HG02870 (cell line): ENCODE results near the gene UCN.
"Not testable (repeated sequence)": the region's sequence is repeated elsewhere in the genome, so short reads cannot be mapped to it uniquely, and the experiment has no call there.

Experiments
- ATAC-seq: cut with Tn5 transposase; IDR thresholded peaks from one replicate; pipeline ENCODE4 v1.9.1; 2021; ENCODE audit warnings: mild to moderate bottlenecking, moderate library complexity; ENCODE audit not compliant: unreplicated experiment

UCN gene

GRCh38 chr2:27315122-27315521 lies 6.9 kb upstream of the UCN start:
- ATAC-seq: no peak

- ATAC-seq: no peak
Measured at GRCh38 chr2:27314709-27315108, 6.5 kb upstream of the UCN start.

DNA sequence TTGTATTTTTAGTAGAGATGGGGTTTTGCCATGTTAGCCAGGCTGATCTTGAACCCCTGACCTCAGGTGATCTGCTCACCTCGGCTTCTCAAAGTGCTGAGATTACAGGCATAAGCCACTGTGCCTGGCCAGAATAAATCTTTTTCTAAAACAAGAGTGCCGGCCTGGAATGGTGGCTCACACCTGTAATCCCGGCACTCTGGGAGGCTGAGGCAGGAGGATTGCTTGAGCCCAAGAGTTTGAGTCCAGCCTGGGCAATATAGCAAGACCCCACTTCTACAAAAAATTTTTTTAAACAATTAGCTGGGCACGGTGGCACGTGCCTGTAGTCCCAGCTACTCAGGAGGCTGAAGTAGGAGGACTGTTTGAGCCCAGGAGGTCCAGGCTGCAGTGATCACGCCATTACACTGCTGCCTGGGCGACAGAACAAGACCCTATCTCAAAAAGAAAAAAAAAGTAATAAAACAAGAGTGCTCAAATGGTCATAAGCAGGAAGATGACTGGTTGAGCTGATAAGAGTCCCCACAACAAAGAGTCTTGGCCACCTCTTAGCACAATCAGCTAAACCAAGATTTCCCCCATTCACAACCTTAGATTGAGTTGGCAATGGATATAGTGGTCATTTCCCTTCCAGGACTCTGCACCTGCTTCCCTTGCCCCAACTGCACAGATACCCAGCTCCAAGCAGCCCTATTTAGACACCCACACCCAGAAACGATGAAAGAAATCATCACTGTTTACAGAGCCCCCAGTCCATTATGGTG lies 5.8 kb upstream of the UCN start:
- no peak for ATAC-seq

GRCh38 chr2:27312152-27312551 lies 3.9 kb upstream of the UCN start:
- no peak for ATAC-seq

- no peak for ATAC-seq
Measured at GRCh38 chr2:27309651-27310050, 1.4 kb upstream of the UCN start.

GRCh38 chr2:27307545-27308358 lies 493 bp downstream of the UCN start:
- ATAC-seq: no peak

DNA sequence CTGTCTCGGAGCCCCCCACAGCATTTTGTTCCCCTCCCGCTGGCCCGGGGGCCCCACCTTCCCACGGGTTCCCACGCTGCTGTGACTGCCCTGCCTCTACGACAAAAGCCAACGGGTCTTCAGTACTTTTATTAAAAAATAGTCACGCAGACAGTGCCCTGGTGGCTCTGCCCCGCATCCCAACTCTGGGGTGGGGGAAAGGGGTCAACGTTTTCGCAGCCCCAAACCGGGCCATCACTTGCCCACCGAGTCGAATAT lies 1.0 kb downstream of the UCN start:
- no peak for ATAC-seq

GRCh38 chr2:27306573-27307286 lies 1.5 kb downstream of the UCN start:
- no peak for ATAC-seq

DNA sequence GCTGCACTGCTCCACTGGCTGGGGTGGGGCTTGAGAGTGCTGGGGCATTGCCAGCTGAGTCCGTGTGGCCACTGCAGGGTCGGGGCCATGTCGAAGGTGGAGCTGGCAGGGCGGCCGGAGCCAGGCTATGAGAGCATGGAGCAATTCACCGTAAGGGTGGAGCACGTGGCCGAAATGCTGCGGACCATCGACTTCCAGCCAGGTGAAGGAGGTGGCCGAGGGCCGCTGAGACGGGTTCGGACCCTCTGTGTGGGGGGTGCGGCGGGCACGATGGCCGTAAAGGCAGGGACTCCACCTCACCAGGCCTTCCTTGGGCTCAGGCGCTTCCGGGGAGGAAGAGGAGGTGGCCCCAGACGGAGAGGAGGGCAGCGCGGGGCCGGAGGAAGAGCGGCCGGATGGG lies 2.1 kb downstream of the UCN start:
- ATAC-seq: no peak

DNA sequence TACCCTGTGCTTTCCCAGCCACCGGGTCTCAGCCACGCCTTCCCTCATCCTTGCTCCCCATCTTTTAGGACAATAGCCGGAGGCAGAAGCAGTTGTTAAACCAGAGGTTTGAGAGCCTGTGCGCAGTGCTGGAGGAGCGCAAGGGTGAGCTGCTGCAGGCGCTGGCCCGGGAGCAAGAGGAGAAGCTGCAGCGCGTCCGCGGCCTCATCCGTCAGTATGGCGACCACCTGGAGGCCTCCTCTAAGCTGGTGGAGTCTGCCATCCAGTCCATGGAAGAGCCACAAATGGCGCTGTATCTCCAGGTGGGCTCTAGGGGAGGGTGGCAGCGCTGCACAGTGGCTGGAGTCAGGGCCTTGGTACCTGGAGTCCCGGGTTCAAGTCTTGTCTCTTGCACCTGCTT lies 2.7 kb downstream of the UCN start:
- no peak for ATAC-seq

GRCh38 chr2:27304488-27305240 lies 3.6 kb downstream of the UCN start:
- ATAC-seq: no peak

DNA sequence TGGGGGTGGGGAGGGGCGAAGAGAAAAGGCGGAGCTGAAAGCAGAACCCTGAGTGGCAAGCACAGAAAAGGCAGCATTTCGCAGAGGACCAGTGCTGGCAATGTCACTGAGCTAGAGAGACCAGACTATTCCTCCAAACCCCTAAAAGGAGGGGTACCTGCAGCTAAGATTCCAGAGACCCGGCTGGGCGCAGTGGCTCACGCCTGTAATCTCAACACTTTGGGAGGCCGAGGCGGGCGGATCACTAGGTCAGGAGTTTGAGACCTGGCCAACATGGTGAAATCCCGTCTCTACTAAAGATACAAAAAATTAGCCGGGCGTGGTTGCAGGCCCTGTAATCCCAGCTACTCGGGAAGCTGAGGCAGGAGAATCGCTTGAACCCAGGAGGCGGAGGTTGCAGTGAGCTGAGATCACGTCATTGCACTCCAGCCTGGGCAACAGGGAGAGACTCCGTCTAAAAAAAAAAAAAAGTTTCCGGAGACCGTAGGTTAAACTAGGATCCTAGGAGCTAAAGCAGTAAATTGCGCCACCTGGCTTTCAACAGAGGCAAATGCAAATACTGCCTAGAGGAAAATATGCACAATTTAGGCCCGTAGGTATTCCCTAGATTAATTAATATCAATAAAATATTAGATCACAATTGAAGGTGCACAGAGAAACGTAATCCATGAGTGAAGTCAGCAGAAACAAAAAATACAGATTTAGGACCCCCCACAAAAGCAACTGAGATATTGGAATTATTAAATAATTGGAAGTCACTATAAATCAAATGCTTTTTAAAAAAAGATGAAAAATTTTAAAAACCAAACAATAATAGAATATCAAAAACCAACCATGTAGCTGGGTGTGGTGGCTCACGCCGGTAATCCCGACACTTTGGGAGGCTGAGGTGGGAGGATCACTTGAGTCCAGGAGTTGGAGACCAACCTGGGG lies 4.9 kb downstream of the UCN start:
- no peak for ATAC-seq

DNA sequence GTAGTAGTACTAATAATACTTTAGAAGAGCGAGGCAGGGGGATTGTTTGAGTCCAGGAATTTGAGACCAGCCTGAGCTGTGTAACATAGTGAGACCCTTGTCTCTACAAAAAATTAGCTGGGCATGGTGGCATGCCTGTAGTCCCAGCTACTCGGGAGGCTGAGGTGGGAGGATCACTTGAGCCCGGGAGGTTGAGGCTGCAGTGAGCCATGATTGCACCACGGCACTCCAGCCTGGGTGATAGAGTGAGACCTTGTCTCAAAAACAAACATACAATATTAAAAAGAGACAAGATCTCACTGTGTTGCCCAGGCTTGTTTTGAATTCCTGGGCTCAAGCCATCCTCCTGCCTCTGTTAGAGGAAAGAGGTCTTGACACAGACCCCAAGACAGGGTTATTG lies 7.6 kb downstream of the UCN start:
- ATAC-seq: not testable (repeated sequence)

DNA sequence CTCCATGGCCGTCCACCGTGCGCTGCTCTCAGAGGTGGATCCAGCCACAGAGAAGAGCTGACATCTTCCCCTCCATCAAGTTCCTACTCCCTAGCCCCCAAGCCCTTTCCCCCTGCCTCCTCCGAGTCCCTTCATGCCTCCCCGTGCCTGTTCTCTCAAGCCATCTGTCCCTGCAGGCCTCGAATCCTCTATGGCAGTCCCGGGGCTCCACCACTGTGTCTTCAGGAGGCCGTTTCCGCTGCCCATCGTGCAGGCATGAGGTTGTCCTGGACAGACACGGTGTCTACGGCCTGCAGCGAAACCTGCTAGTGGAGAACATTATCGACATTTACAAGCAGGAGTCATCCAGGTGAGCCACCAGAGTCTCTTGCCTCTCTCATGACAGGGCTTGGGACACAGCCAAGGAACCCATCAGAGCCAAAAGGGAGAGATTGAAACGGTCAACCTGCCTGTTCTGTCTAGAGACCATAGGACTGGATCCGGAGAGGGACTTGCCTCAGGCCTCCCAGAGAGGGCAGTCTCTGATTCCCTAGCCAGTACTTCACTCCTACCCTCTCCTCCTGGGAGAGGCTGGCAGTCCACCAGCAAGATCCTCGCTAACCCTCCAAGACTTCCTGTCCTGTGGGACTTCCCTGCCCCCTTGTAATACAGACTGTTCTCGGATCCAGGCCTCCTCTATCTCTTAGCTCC lies 9.7 kb downstream of the UCN start:
- no peak for ATAC-seq

- no peak for ATAC-seq
Measured at GRCh38 chr2:27297195-27297594, 11.1 kb downstream of the UCN start.

DNA sequence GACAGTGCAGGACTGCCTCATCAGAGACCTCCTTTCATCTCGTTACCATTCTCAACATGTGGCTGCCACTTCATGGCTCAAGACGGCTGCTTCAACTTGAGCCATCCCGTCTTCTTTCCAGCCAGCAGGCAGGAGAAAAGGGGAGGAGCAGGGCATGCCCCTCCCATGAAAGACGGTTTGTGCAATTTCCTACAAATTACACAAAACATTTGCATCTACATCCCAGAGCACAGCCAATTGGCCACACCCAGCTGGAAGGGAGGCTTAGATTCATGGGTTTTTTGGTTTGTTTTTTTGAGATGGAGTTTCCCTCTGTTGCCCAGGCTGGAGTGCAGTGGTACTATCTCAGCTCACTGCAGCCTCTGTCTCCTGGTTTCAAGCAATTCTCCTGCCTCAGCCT lies 11.8 kb downstream of the UCN start:
- ATAC-seq: no peak

- ATAC-seq: no peak
Measured at GRCh38 chr2:27294928-27295327, 13.3 kb downstream of the UCN start.

GRCh38 chr2:27291865-27292264 lies 16.4 kb downstream of the UCN start:
- no peak for ATAC-seq

GRCh38 chr2:27290549-27290948 lies 17.7 kb downstream of the UCN start:
- ATAC-seq: no peak

DNA sequence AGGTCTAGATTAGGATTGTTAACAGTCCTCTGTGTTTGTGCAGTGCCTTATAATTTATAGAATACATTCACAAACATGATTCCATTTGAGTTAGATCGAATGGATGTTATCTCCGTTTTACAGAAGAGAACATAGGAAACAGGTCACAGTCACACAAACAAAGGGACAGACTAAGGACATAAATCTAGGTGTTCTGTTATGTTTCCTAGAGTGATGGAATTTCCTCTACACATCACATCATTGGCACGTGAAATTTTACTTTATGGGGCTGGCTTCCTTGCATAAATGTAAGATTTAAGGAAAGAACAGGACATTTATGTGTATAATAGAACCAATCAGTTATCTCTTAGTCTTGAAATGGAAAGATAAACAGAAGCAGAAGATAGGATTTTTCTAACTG lies 19.6 kb downstream of the UCN start:
- ATAC-seq: no peak
